Thymus (tissue), 2 donors: ENCODE results near the gene WDR90. TPM values are rescaled to one million over a fixed set of nuclear protein-coding genes. Genes with fewer than 3 reads are reported as not detected.

Experiments
- polyA plus RNA-seq: library from polyadenylated mRNA; stranded (reverse); fragments of 200-250 nt; gene quantifications from one replicate; pipeline ENCODE4 v1.2.3, GENCODE V29; 2013
- total RNA-seq: library from RNA; stranded (reverse); fragments of 120-200 nt; gene quantifications from one replicate; pipeline ENCODE4 v1.2.4, GENCODE V29; 2013
- donor health status: healthy.

WDR90 gene
- total and polyA plus RNA-seq, 2 donors = 10.1 to 22.6 TPM

Other genes starting within 250 kb of the WDR90 start
- 4.5 TPM for gene DECR2, start 247.5 kb upstream of the WDR90 start, total RNA-seq
- 14.2 TPM for gene DECR2, start 247.5 kb upstream of the WDR90 start, polyA plus RNA-seq
- gene RAB11FIP3, start 223.7 kb upstream of the WDR90 start, total RNA-seq = 6.8 TPM
- gene RAB11FIP3, start 223.7 kb upstream of the WDR90 start, polyA plus RNA-seq = 26.7 TPM
- gene CAPN15, start 121.7 kb upstream of the WDR90 start, total RNA-seq = 16.8 TPM
- gene CAPN15, start 121.7 kb upstream of the WDR90 start, polyA plus RNA-seq = 40.4 TPM
- under 0.01 TPM for gene PRR35, start 89.0 kb upstream of the WDR90 start, total RNA-seq
- gene PRR35, start 89.0 kb upstream of the WDR90 start, polyA plus RNA-seq = 0.09 TPM
- gene NHLRC4, start 82.4 kb upstream of the WDR90 start, total RNA-seq = 5.5 TPM
- 3.1 TPM for gene NHLRC4, start 82.4 kb upstream of the WDR90 start, polyA plus RNA-seq
- 14.4 TPM for gene PIGQ, start 79.4 kb upstream of the WDR90 start, total RNA-seq
- gene PIGQ, start 79.4 kb upstream of the WDR90 start, polyA plus RNA-seq = 65.4 TPM
- 20.1 TPM for gene RAB40C, start 59.3 kb upstream of the WDR90 start, total RNA-seq
- gene RAB40C, start 59.3 kb upstream of the WDR90 start, polyA plus RNA-seq = 43.3 TPM
- 0.33 TPM for gene WFIKKN1, start 18.4 kb upstream of the WDR90 start, total RNA-seq
- gene WFIKKN1, start 18.4 kb upstream of the WDR90 start, polyA plus RNA-seq = 2.1 TPM
- gene METTL26, start 13.1 kb upstream of the WDR90 start, total RNA-seq = 97.6 TPM
- gene METTL26, start 13.1 kb upstream of the WDR90 start, polyA plus RNA-seq = 110 TPM
- gene MCRIP2, start 7.5 kb upstream of the WDR90 start, total RNA-seq = 17.0 TPM
- 25.2 TPM for gene MCRIP2, start 7.5 kb upstream of the WDR90 start, polyA plus RNA-seq
- 39.3 TPM for gene RHOT2, start 18.8 kb downstream of the WDR90 start, total RNA-seq
- gene RHOT2, start 18.8 kb downstream of the WDR90 start, polyA plus RNA-seq = 252 TPM
- 5.1 TPM for gene RHBDL1, start 26.3 kb downstream of the WDR90 start, total RNA-seq
- 3.1 TPM for gene RHBDL1, start 26.3 kb downstream of the WDR90 start, polyA plus RNA-seq
- 70.2 TPM for gene STUB1, start 31.0 kb downstream of the WDR90 start, total RNA-seq
- gene STUB1, start 31.0 kb downstream of the WDR90 start, polyA plus RNA-seq = 122 TPM
- gene JMJD8, start 35.0 kb downstream of the WDR90 start, total RNA-seq = 23.4 TPM
- 31.2 TPM for gene JMJD8, start 35.0 kb downstream of the WDR90 start, polyA plus RNA-seq
- gene WDR24, start 41.0 kb downstream of the WDR90 start, total RNA-seq = 2.2 TPM
- 10.1 TPM for gene WDR24, start 41.0 kb downstream of the WDR90 start, polyA plus RNA-seq
- 0.76 TPM for gene FBXL16, start 56.4 kb downstream of the WDR90 start, total RNA-seq
- 9.6 TPM for gene FBXL16, start 56.4 kb downstream of the WDR90 start, polyA plus RNA-seq
- 21.9 TPM for gene METRN, start 65.8 kb downstream of the WDR90 start, total RNA-seq
- gene METRN, start 65.8 kb downstream of the WDR90 start, polyA plus RNA-seq = 24.2 TPM
- gene ANTKMT, start 71.8 kb downstream of the WDR90 start, total RNA-seq = 53.9 TPM
- 56.2 TPM for gene ANTKMT, start 71.8 kb downstream of the WDR90 start, polyA plus RNA-seq
- gene CCDC78, start 77.1 kb downstream of the WDR90 start, total RNA-seq = 4.8 TPM
- gene CCDC78, start 77.1 kb downstream of the WDR90 start, polyA plus RNA-seq = 12.4 TPM
- 15.7 TPM for gene HAGHL, start 77.7 kb downstream of the WDR90 start, total RNA-seq
- 50.6 TPM for gene HAGHL, start 77.7 kb downstream of the WDR90 start, polyA plus RNA-seq
- 20.8 TPM for gene CIAO3, start 91.6 kb downstream of the WDR90 start, total RNA-seq
- 60.4 TPM for gene CIAO3, start 91.6 kb downstream of the WDR90 start, polyA plus RNA-seq
- 0.61 TPM for gene MSLN, start 111.4 kb downstream of the WDR90 start, total RNA-seq
- 2.6 TPM for gene MSLN, start 111.4 kb downstream of the WDR90 start, polyA plus RNA-seq
- gene RPUSD1, start 139.0 kb downstream of the WDR90 start, total RNA-seq = 16.9 TPM
- 20.9 TPM for gene RPUSD1, start 139.0 kb downstream of the WDR90 start, polyA plus RNA-seq
- gene CHTF18, start 139.3 kb downstream of the WDR90 start, total RNA-seq = 20.4 TPM
- gene CHTF18, start 139.3 kb downstream of the WDR90 start, polyA plus RNA-seq = 38.8 TPM
- gene GNG13, start 151.4 kb downstream of the WDR90 start, total RNA-seq = not detected
- 0.55 TPM for gene GNG13, start 151.4 kb downstream of the WDR90 start, polyA plus RNA-seq